Neural progenitor cell (in vitro differentiated cells): Measurements from ENCODE around the gene ATP11A. TPM values are rescaled to one million over a fixed set of nuclear protein-coding genes. Genes with fewer than 3 reads are reported as not detected.

ENCODE experiments used
- DNase-seq: peaks from one replicate; pipeline ENCODE4 v3.0.0-alpha.2; 2016; ENCODE audit warnings: low spot score
- H2AFZ ChIP-seq: fragments of 200-600 bp; sonication (generic); replicated peaks from 2 replicates; pipeline ENCODE4 v1.6.1; 2016; ENCODE audit warnings: antibody characterized with exemption
- H3F3A ChIP-seq: fragments of 200-600 bp; sonication (generic); 2 replicates; pipeline ENCODE4 v1.6.1; 2016; ENCODE audit warnings: antibody characterized with exemption, low read depth
- H3K27ac ChIP-seq: fragments of 200-600 bp; sonication (generic); 2 replicates; pipeline ENCODE4 v1.5.1; 2016; ENCODE audit warnings: mild to moderate bottlenecking
- H3K27me3 ChIP-seq: fragments of 200-600 bp; sonication (generic); 2 replicates; pipeline ENCODE4 v1.6.1; 2016; ENCODE audit warnings: mild to moderate bottlenecking, moderate library complexity
- H3K36me3 ChIP-seq: fragments of 200-600 bp; sonication (generic); 2 replicates; pipeline ENCODE4 v1.5.1; 2016
- H3K4me1 ChIP-seq: fragments of 200-600 bp; sonication (generic); 2 replicates; pipeline ENCODE4 v1.6.1; 2016; ENCODE audit warnings: mixed run types
- H3K4me2 ChIP-seq: fragments of 200-600 bp; sonication (generic); 2 replicates; pipeline ENCODE4 v1.6.1; 2016
- H3K4me3 ChIP-seq: fragments of 200-600 bp; sonication (generic); 2 replicates; pipeline ENCODE4 v1.5.1; 2016
- H3K79me2 ChIP-seq: fragments of 200-600 bp; sonication (generic); 2 replicates; pipeline ENCODE4 v1.6.1; 2016; ENCODE audit warnings: low read depth
- H3K9ac ChIP-seq: fragments of 200-600 bp; sonication (generic); 2 replicates; pipeline ENCODE4 v1.6.1; 2016
- H3K9me3 ChIP-seq: fragments of 200-600 bp; sonication (generic); 2 replicates; pipeline ENCODE4 v1.5.1; 2016; ENCODE audit warnings: low read depth
- H4K20me1 ChIP-seq: fragments of 200-600 bp; sonication (generic); 2 replicates; pipeline ENCODE4 v1.6.1; 2016; ENCODE audit warnings: low read depth
- H3K27ac Mint-ChIP-seq: 3 replicates; pipeline ENCODE4 v1.8.0; 2021; ENCODE audit warnings: mixed read lengths
- H3K27me3 Mint-ChIP-seq: 2 replicates; pipeline ENCODE4 v1.8.0; 2022; ENCODE audit warnings: low read depth, mild to moderate bottlenecking, inconsistent platforms, moderate library complexity, mixed read lengths; ENCODE audit not compliant: insufficient read depth
- H3K36me3 Mint-ChIP-seq: 3 replicates; pipeline ENCODE4 v1.8.0; 2021; ENCODE audit warnings: mixed read lengths
- H3K4me1 Mint-ChIP-seq: 3 replicates; pipeline ENCODE4 v1.8.0; 2021; ENCODE audit warnings: mixed read lengths
- H3K4me3 Mint-ChIP-seq: 3 replicates; pipeline ENCODE4 v1.8.0; 2021; ENCODE audit warnings: mild to moderate bottlenecking, moderate library complexity, mixed read lengths
- H3K9me3 Mint-ChIP-seq: 3 replicates; pipeline ENCODE4 v1.8.0; 2020; ENCODE audit warnings: mixed read lengths
- EZH2 ChIP-seq: fragments of 200-600 bp; sonication (generic); IDR thresholded peaks from 2 replicates; pipeline ENCODE4 v1.6.1; 2017; ENCODE audit warnings: antibody characterized with exemption, mild to moderate bottlenecking, moderate library complexity
- EZH2phosphoT487 ChIP-seq: fragments of 200-600 bp; sonication (generic); IDR thresholded peaks from 2 replicates; pipeline ENCODE4 v1.6.1; 2017; ENCODE audit warnings: antibody characterized with exemption
- total RNA-seq: library from RNA; depleted of rRNA; stranded (reverse); fragments of >200 nt; gene quantifications from 2 replicates; pipeline ENCODE4 v1.2.3, GENCODE V29; 2015; ENCODE audit warnings: low replicate concordance
- TF ChIP-seq, protein P1 (sequence below): fragments of 200-600 bp; sonication (generic); IDR thresholded peaks from 2 replicates; pipeline ENCODE4 v1.5.1; 2017; ENCODE audit warnings: antibody characterized with exemption, mild to moderate bottlenecking

Gene ATP11A
- total RNA-seq, 1 donor from 2014 or later = 12.6 TPM

DNA sequence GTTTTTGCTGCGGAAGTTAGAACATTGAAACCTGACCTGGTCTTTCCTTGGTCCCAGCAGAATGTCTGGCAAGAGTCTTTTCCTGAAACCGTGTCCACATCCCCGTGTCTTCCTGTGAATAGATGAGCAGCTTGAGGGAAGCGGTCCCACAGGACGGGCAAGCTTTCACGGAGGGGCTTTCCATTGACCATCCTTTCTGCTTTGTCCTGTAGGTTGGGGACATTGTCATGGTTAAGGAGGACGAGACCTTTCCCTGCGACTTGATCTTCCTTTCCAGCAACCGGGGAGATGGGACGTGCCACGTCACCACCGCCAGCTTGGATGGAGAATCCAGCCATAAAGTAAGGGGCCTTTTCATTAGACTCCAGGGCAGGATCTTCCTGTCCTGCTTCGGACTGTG is 126.0 kb downstream of the ATP11A start:
- H3K27me3 Mint-ChIP-seq = peaks cover 8% of the 10 kb centered on the region
- H3K9me3 Mint-ChIP-seq = peaks cover 22% of the 10 kb centered on the region
- Histone ChIP-seq H3K4me1 (no peaks in the 10 kb centered on the region), H3K4me3 (no peak overlapping the region), H3K79me2 (no peaks in the 10 kb centered on the region), H3F3A (no peaks in the 10 kb centered on the region), H3K27ac (no peak overlapping the region), H3K4me2 (no peak overlapping the region), H3K27me3 (no peaks in the 10 kb centered on the region), H3K9ac (no peak overlapping the region), H3K36me3 (peaks cover 16% of the 10 kb centered on the region), H3K9me3 (no peaks in the 10 kb centered on the region), H4K20me1 (no peaks in the 10 kb centered on the region), H2AFZ (no peak overlapping the region)
- peaks cover 69% of the 10 kb centered on the region for H3K36me3 Mint-ChIP-seq
- TF ChIP-seq, protein P1, sequence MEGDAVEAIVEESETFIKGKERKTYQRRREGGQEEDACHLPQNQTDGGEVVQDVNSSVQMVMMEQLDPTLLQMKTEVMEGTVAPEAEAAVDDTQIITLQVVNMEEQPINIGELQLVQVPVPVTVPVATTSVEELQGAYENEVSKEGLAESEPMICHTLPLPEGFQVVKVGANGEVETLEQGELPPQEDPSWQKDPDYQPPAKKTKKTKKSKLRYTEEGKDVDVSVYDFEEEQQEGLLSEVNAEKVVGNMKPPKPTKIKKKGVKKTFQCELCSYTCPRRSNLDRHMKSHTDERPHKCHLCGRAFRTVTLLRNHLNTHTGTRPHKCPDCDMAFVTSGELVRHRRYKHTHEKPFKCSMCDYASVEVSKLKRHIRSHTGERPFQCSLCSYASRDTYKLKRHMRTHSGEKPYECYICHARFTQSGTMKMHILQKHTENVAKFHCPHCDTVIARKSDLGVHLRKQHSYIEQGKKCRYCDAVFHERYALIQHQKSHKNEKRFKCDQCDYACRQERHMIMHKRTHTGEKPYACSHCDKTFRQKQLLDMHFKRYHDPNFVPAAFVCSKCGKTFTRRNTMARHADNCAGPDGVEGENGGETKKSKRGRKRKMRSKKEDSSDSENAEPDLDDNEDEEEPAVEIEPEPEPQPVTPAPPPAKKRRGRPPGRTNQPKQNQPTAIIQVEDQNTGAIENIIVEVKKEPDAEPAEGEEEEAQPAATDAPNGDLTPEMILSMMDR = no peak
- TF ChIP-seq EZH2 (no peak), EZH2phosphoT487 (no peak)
- H3K4me3 Mint-ChIP-seq = no peak overlapping the region
- no peaks in the 10 kb centered on the region for H3K4me1 Mint-ChIP-seq
- no peak overlapping the region for H3K27ac Mint-ChIP-seq
- no peak for DNase-seq

DNA sequence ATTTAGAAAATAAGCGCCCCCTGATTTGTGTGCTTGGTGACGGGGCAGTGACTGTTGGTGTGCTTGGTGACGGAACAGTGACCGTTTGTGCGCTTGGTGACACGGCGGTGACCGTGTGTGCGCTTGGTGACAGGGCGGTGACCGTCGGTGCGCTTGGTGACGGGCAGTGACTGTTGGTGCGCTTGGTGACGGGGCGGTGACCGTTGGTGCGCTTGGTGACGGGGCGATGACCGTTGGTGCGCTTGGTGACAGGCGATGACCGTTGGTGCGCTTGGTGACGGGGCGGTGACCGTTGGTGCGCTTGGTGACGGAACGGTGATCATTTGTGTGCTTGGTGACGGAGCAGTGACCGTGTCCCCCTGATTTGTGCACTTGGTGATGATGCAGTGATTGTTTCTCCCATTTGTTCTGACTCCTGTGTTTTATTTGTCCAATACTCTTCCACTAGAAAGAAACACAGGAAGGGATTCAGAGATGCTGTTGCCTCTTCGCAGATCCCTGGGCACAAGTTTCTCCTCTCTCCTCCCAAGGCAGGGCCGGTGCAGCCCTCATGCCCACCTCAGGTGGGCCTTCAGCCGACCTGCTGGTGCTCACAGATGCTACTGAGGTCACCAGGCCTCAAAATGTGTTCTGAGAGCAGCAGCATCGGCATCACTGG is 128.3 kb downstream of the ATP11A start:
- no peak for DNase-seq
- H3K36me3 ChIP-seq = peaks cover 16% of the 10 kb centered on the region
- H3K4me1 Mint-ChIP-seq = no peaks in the 10 kb centered on the region
- H4K20me1 ChIP-seq = no peaks in the 10 kb centered on the region
- no peak overlapping the region for H3K4me3 ChIP-seq
- no peak overlapping the region for H3K27ac Mint-ChIP-seq
- no peaks in the 10 kb centered on the region for H3K79me2 ChIP-seq
- no peak overlapping the region for H3K4me3 Mint-ChIP-seq
- no peaks in the 10 kb centered on the region for H3F3A ChIP-seq
- peaks cover 5% of the 10 kb centered on the region for H3K27me3 Mint-ChIP-seq
- H3K4me2 ChIP-seq = no peak overlapping the region
- H3K4me1 ChIP-seq = no peaks in the 10 kb centered on the region
- H3K27ac ChIP-seq = no peak overlapping the region
- TF ChIP-seq EZH2phosphoT487 (no peak), EZH2 (no peak)
- TF ChIP-seq, protein P1 = no peak
- H3K27me3 ChIP-seq = no peaks in the 10 kb centered on the region
- H3K9ac ChIP-seq = no peak overlapping the region
- no peaks in the 10 kb centered on the region for H3K9me3 ChIP-seq
- peaks cover 64% of the 10 kb centered on the region for H3K36me3 Mint-ChIP-seq
- H3K9me3 Mint-ChIP-seq = peaks cover 22% of the 10 kb centered on the region
- no peak overlapping the region for H2AFZ ChIP-seq

DNA sequence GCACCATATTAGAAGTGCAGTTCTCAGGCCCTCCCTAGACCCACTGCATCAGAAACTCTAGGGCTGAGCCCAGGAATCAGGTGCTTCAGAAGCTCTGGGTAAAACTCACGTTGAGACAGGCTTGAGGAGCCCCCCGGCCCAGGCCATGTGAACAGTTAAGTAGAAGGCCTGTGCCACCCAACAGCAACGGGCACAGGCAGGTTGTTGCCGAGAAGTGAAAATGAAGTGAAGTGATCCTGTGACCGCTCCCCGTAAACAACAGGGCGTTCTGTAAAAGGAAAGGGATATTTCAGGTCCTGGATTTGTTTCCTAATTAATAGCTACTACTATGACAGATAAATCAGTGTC is 128.8 kb downstream of the ATP11A start:
- Histone ChIP-seq H3K27me3 (no peaks in the 10 kb centered on the region), H3K36me3 (peaks cover 12% of the 10 kb centered on the region), H2AFZ (no peak overlapping the region), H3K9me3 (no peaks in the 10 kb centered on the region), H3K9ac (no peak overlapping the region), H3K4me1 (no peaks in the 10 kb centered on the region), H3K27ac (no peak overlapping the region), H4K20me1 (no peaks in the 10 kb centered on the region), H3K79me2 (no peaks in the 10 kb centered on the region), H3K4me3 (no peak overlapping the region), H3K4me2 (no peak overlapping the region), H3F3A (no peaks in the 10 kb centered on the region)
- TF ChIP-seq, protein P1 = no peak
- no peak for TF ChIP-seq EZH2
- TF ChIP-seq EZH2phosphoT487 = no peak
- Mint-ChIP-seq H3K27me3 (peaks cover 5% of the 10 kb centered on the region), H3K9me3 (peaks cover 19% of the 10 kb centered on the region), H3K4me3 (no peak overlapping the region), H3K4me1 (no peaks in the 10 kb centered on the region), H3K27ac (no peak overlapping the region), H3K36me3 (peaks cover 61% of the 10 kb centered on the region)
- no peak for DNase-seq
